Uterus (tissue), 2 donors: ENCODE data around the gene CARD16.

Experiments
- CTCF ChIP-seq, 4 experiments: fragments of 200-600 bp in 2 of 4; fragments of 450-650 bp in 2 of 4; sonication (generic) in 2 of 4; IDR thresholded peaks; one replicate each; pipeline ENCODE4 v1.5.1; 2016 to 2019; ENCODE audit warnings: antibody characterized with exemption in 4 of 4, mild to moderate bottlenecking in 2 of 4, moderate library complexity in 1 of 4
- POLR2A ChIP-seq, 2 donors: fragments of 450-650 bp; IDR thresholded peaks; one replicate each; pipeline ENCODE4 v1.6.1; 2016; ENCODE audit warnings: antibody characterized with exemption in 2 of 2, mild to moderate bottlenecking in 1 of 2, moderate library complexity in 1 of 2

GRCh38 chr11:105057432-105057831 lies 12.3 kb upstream of the CARD16 start:
- TF ChIP-seq CTCF (IDR thresholded peaks at IDR 0.05) (no peak), POLR2A (IDR thresholded peaks at IDR 0.05) (no peak)
